SW 1271 (cell line): ENCODE results near the gene ZFPM1.

Experiments used
- DNase-seq, 2 experiments: peaks; one replicate each; lab custom pipeline; 2025; lab: John Stamatoyannopoulos, UW

The ZFPM1 gene

DNA sequence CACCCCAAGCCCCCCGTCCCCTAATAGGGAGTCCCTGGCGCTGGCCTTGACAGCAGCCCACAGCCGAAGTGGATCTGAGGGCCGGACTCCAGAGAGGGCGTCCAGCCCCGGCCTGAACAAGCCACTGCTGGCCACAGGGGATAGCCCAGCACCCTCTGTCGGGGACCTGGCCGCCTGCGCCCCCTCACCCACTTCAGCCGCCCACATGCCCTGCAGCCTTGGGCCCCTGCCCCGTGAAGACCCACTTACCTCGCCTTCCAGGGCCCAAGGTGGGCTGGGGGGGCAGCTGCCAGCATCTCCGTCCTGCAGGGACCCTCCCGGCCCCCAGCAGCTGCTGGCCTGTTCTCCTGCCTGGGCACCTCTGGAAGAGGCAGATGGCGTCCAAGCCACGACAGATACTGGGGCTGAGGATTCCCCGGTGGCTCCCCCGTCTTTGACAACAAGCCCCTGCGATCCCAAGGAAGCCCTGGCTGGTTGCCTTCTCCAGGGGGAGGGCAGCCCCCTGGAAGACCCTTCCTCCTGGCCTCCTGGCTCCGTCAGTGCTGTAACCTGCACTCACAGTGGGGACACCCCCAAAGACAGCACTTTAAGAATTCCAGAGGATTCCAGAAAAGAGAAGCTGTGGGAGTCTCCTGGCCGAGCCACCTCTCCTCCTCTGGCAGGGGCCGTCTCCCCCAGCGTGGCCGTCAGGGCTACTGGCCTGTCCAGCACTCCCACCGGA lies 19.3 kb upstream of the ZFPM1 start:
- DNase-seq = no peak

- DNase-seq = no peak
Measured at GRCh38 chr16:88434353-88434690, 18.8 kb upstream of the ZFPM1 start.

DNA sequence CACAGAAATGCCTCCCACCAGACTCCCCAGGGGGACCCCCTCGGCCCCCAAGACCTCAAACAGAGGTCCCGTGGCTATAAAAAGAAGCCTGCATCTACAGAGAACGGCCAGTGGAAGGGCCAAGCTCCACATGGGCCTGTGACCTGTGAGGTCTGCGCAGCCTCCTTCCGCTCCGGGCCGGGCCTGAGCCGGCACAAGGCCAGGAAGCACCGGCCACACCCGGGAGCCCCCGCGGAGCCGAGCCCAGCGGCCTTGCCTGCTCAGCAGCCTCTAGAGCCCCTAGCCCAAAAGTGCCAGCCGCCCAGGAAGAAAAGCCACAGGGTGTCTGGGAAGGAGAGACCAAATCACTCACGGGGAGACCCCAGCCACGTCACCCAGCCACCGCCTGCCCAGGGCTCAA lies 18.3 kb upstream of the ZFPM1 start:
- no peak for DNase-seq

GRCh38 chr16:88435437-88436355 lies 17.4 kb upstream of the ZFPM1 start:
- DNase-seq = no peak

- DNase-seq = no peak
Measured at GRCh38 chr16:88436796-88437195, 16.3 kb upstream of the ZFPM1 start.

GRCh38 chr16:88437367-88437964 lies 15.6 kb upstream of the ZFPM1 start:
- peak in 1 of 2 experiments; percentile 24 for DNase-seq

DNA sequence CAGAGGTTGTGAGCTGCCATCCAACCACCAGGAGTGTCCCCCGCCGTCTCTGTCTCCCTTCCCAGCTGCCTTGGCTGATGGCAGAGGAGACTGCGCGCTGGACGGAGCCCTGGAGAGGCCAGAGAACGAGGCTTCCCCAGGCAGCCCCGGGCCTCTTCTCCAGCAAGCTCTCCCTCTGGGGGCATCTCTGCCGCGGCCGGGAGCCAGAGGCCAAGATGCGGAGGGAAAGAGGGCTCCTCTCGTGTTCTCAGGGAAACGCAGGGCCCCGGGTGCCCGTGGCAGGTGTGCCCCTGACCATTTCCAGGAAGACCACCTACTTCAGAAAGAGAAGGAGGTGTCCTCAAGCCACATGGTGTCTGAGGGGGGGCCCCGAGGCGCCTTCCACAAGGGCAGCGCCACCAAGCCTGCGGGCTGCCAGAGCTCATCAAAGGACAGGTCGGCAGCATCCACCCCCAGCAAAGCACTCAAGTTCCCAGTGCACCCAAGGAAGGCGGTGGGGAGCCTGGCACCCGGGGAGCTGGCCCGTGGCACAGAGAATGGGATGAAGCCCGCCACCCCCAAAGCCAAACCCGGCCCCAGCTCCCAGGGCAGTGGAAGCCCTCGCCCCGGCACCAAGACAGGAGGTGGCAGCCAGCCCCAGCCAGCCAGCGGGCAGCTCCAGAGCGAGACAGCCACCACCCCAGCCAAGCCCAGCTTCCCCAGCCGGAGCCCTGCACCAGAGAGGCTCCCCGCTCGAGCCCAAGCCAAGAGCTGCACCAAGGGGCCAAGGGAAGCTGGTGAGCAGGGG lies 14.8 kb upstream of the ZFPM1 start:
- DNase-seq = no peak

DNA sequence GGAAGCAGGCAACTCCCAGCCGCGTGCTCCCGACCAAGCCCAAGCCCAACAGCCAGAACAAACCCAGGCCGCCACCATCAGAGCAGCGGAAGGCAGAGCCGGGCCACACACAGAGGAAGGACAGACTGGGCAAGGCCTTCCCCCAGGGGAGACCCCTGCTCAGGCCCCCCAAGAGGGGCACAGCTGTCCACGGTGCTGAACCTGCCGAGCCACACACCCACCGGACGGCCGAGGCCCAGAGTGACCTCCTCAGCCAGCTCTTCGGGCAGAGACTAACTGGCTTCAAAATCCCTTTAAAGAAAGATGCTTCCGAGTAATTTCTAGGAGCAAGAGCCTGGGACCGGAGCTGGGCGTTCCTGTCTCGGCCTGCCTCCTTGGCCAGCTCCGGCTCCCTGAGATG lies 14.1 kb upstream of the ZFPM1 start:
- no peak for DNase-seq

DNA sequence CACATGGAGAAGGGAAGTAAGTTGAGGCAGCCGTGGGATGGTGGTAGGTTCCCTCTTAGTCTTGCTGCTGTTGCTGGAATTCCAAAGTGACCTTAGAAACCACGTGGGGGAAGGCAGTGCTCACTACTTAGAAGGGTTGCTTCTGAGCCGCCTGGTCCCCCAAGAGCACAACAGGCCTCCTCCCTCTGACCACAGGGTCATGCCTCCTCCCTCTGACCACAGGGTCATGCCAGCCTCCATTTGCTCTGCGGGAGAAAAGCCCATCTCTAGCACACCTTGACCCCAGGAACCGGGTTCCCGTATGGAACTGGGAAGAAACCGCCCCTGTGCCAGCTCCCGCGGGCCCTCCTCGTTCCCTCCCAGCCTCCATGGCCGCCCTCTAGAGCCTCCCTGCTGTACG lies 13.4 kb upstream of the ZFPM1 start:
- DNase-seq = no peak

- no peak for DNase-seq
Measured at GRCh38 chr16:88440111-88440510, 13.0 kb upstream of the ZFPM1 start.

DNA sequence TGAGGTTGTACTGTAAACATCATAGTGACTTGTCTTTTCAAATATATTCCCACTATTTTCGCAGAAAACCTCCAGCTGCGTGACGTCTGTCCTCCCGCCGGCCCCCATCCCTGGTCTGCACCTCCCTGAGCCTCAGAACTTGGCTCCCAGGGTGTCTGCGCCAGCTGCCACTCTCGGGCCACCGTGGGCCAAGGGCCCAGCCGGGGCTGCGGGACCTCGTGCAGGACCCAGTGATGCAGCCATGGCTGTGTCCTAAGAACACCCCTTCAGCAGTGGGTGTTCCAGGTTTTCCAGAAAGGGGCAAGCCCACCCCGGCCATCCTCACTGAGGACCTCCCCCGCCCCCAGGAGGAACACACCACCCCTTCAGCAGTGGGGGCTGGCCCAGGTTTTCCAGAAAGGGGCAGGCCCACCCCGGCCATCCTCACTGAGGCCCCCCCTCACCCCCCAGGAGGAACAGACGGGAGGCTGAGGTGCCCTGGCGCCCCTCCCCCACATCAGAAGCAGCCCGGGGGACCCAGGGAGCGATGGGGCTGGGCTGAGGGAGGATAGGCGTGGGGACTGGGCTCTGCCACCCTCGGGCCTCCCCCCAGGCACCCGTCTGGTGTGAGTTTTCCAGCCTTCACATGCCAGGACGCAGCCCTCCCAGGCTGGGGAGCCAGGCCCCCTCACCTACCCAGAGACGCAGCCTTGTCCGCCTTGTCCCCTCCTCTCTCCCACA lies 12.2 kb upstream of the ZFPM1 start:
- no peak for DNase-seq

- DNase-seq = no peak
Measured at GRCh38 chr16:88441460-88441859, 11.6 kb upstream of the ZFPM1 start.

DNA sequence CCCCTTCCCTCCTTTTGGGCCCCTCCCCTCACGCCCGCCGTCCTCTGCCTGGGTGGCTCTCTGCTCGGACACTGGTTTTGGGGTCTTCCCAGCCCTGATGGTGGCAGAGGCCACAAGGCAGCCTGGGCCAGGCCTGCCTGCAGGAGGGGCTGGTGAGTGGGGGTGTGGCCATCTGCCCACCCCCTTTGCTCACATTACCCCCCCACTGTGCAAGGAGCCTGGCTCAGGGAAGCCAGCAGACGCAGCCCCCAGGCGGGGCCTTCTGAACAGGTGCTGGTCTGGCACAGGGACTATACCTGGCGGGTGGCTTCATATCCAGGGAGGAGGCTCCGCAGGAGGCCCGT lies 10.7 kb upstream of the ZFPM1 start:
- no peak for DNase-seq

DNA sequence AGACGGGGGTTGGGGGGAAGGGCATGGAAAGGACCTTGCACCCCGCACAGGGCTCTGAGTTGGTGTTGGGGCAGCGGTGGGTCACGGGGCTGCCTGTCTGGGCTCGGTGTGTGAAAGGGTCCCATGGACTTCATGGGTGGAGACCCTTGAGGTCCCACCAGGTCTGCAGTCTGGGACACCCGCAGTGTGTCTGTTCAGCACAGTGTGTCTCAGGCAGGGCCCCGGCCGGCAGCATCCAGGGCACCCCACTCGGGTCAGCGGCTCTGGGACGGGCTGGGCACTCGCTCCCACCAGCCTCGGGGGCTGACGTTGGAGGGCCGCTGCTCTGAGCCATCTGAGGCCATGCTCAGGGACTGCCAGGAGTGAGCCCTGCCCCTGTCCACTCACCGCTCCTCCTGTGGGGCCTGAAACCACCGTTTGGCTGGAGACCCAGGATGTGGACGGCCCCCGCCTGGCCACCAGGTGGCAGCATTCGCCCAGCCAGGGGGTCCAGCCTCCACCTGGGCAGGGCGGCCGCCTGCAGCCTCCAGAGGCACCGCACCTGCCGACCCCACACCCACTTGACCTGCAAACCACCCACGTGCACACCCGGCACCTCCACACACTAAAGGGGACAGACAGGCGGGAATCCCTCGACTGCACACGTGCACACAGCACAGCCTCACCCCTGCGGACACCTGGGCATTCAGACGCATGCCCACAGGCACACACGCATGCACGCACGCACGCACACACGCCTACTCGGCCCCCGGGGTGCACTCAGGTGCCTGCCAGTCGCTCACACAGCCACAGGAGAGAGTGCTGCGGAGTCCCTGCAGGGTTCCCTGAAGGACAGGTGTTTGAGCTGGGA lies 10.1 kb upstream of the ZFPM1 start:
- peak in 1 of 2 experiments; percentile 68 for DNase-seq

DNA sequence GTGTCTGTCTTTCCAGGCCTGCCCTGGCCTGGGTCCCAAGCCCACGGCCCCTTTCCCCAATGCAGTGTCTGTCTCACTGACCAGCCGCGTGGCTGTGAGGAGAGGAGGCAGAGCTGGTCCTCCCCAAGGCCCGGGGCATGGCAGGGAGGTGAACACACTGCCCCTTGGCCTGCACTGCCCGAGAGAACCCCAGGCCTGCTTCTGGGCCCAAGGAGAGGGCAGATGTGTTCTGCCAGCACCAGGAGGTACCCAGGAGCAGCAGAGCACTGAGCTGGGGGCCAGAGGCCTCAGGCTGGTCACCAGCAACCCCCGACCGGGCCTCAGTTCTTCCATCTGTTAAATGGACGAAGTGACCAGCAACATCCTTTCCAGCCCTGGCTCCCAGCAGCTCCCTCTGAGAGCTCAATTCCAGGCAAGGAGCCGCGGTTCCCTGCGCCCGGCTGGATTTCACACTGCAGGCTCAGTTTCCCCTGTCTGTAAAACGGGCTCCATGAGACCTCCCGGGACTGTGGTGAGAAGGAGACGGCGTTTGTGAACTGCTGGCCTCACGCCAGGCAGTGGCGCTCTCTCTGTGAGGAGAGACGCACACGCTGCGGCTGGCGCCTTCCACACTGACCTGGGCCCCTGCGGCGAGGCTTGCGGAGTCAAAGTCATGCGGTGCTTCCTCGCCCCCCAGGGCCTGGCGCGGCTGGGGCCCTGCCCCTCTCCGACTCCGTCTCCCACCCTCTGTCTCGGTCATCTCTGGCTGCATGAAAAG lies 8.1 kb upstream of the ZFPM1 start:
- no peak for DNase-seq

- no peak for DNase-seq
Measured at GRCh38 chr16:88445583-88445960, 7.5 kb upstream of the ZFPM1 start.

DNA sequence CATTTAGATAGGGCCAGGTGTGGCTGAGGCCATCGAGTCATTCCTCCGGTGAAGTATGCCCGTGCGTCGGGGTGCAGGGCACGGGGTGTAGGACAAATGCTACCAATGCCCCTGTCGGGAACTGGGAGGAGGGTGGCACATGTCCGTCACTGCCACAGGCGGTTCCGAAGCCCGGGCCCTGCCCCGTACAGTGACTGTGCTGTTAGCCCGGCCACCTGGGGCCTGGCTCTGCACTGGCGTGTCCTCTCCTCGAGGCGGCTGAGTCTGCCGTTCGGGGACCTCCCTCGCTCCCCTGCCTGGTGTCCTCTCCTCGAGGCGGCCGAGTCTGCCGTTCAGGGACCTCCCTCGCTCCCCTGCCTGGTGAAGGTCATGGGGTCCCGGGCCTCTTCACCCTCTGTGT lies 7.0 kb upstream of the ZFPM1 start:
- no peak for DNase-seq

- no peak for DNase-seq
Measured at GRCh38 chr16:88446736-88447135, 6.3 kb upstream of the ZFPM1 start.

GRCh38 chr16:88447881-88448280 lies 5.2 kb upstream of the ZFPM1 start:
- DNase-seq = no peak
